Heart left ventricle (tissue), 16 donors: ENCODE results near the gene CAMTA1. TPM values are rescaled to one million over a fixed set of nuclear protein-coding genes. Genes with fewer than 3 reads are reported as not detected.

ENCODE experiments used
- ATAC-seq, 4 donors: fragments of 200-7000 bp; cut with Tn5 transposase; one replicate each; pipeline ENCODE4 v1.9.1; 2020 to 2022; ENCODE audit warnings: moderate library complexity in 4 of 4, mild to moderate bottlenecking in 3 of 4, moderate number of reproducible peaks in 1 of 4
- DNase-seq, 5 donors: peaks; one replicate each; pipeline ENCODE4 v3.0.0-alpha.2; 2020
- H3K27ac ChIP-seq, 12 donors: fragments of 200-600 bp; sonication (generic) in 4 of 12; one replicate each; pipeline versions ENCODE4 v1.5.0 to v1.8.0; 2016 to 2022; ENCODE audit warnings: mild to moderate bottlenecking in 2 of 12
- H3K27me3 ChIP-seq, 9 donors: fragments of 200-600 bp; sonication (generic) in 2 of 9; one replicate each; pipeline versions ENCODE4 v1.5.1 to v1.8.0; 2016 to 2022; ENCODE audit warnings: mild to moderate bottlenecking in 3 of 9
- H3K36me3 ChIP-seq, 9 donors: fragments of 200-600 bp; sonication (generic) in 2 of 9; one replicate each; pipeline versions ENCODE4 v1.5.0 to v1.8.0; 2018 to 2022; ENCODE audit warnings: mild to moderate bottlenecking in 2 of 9
- H3K4me1 ChIP-seq, 12 donors: fragments of 200-600 bp; sonication (generic) in 4 of 12; one replicate each; pipeline versions ENCODE4 v1.5.0 to v1.8.0; 2016 to 2022; ENCODE audit warnings: mild to moderate bottlenecking in 3 of 12
- H3K4me3 ChIP-seq, 12 donors: fragments of 200-600 bp; sonication (generic) in 4 of 12; one replicate each; pipeline versions ENCODE4 v1.5.0 to v1.8.0; 2017 to 2022; ENCODE audit warnings: mild to moderate bottlenecking in 9 of 12, moderate library complexity in 4 of 12
- H3K9me3 ChIP-seq, 12 donors: fragments of 200-600 bp; sonication (generic) in 4 of 12; one replicate each; pipeline versions ENCODE4 v1.5.0 to v1.8.0; 2016 to 2022; ENCODE audit warnings: mild to moderate bottlenecking in 1 of 12
- CTCF ChIP-seq, 12 donors: fragments of 200-600 bp; sonication (generic) in 4 of 12; IDR thresholded peaks; one replicate each; pipeline versions ENCODE4 v1.5.0 to v1.8.0; 2018 to 2022; ENCODE audit warnings: antibody characterized with exemption in 12 of 12, mild to moderate bottlenecking in 5 of 12
- POLR2A ChIP-seq, 2 donors: fragments of 450-650 bp; IDR thresholded peaks; one replicate each; pipeline ENCODE4 v1.6.1; 2017; ENCODE audit warnings: antibody characterized with exemption in 2 of 2, mild to moderate bottlenecking in 2 of 2, moderate library complexity in 2 of 2
- WGBS, 4 donors: extraction: QIAGEN DNeasy Blood & Tissue Kit in 2 of 4; methylation state at CpG; one replicate each; pipeline versions ENCODE4 v1.1.5 to v1.1.7; 2013 to 2018; 5-methylcytosine and 5-hydroxymethylcytosine counted together
- intact Hi-C, 10 donors: fragments of 100-400 bp; cut with DNase I; formaldehyde crosslinking; loops; one replicate each; pipeline versions ENCODE4 v1.11.1 to v1.14.2; 2022
- polyA plus RNA-seq, 2 donors: library from polyadenylated mRNA; stranded (reverse); fragments of 200-250 nt; gene quantifications; one replicate each; pipeline ENCODE4 v1.2.3, GENCODE V29; 2013
- total RNA-seq, 9 donors: library from RNA; depleted of rRNA in 2 of 9; stranded (reverse); fragments of >200 nt in 2 of 9; fragmentation: NEBNext Ultra II Directional in 3 of 9; extraction: Animal tissue kit (Norgen Biotek cat#: 25700) in 3 of 9; gene quantifications; one replicate each; pipeline versions ENCODE4 v1.1.0 to v1.2.4, GENCODE V29; 2016 to 2023
- donor health status: ischemic (EF 13 %, LVEDD 7.1; RV severe dilation, severe dysfunction).
- donor health status: healthy with polysubstance abuse.
- donor health status: DM: no; HTN: yes; CAD: no.
- donor health status: DM: no; HTN: no; CAD: no.
- donor health status: ischemic (EF 25% LVEDD 6.9; RV normal size, moderate dysfunction).
- donor health status: ischemic (EF 25% LVEDD 5.7; RV mildly dilated, moderate dysfunction).
- donor health status: healthy.
- donor health status: DM: yes; HTN: yes; CAD: no.
- donor health status: ischemic (EF 35%, LVEDD 5.7; RV mildly dilated, moderate dysfunction).
- donor health status: nonischemic (EF 11% LVEDD 7.7; RV severe dilation, severe dysfunction).
- donor health status: DM: yes; HTN: yes; CAD: no.
- donor health status: PGD.
- donor health status: ischemic (EF 29% LVEDD 5.4; RV normal size, mild dysfunction).
- donor health status: nonischemic (EF 23%, LVEDD 6.1; RV moderate dilation, normal function).

CAMTA1 gene
- total and polyA plus RNA-seq, 11 donors, result 114 to 303 (median 137) TPM

- Histone ChIP-seq H3K4me1 (peaks cover 0 to 24% (median 6%) of the 10 kb centered on the region in 12 donors), H3K27me3 (peaks cover 0 to 24% (median 0%) of the 10 kb centered on the region in 9 donors), H3K27ac (no peak overlapping the region), H3K4me3 (peak overlapping the region in 10 of 12 donors; percentile 30 to 69 (median 47)), H3K9me3 (no peaks in the 10 kb centered on the region), H3K36me3 (no peaks in the 10 kb centered on the region)
- DNase-seq, result peak in 2 of 5 donors; percentile 28 to 41
- 8 to 21% (median 12%) methylated on average over 28 to 60 of the region's 60 CpGs for WGBS, 4 donors
- no peak for TF ChIP-seq CTCF (IDR thresholded peaks at IDR 0.05)
- TF ChIP-seq POLR2A (IDR thresholded peaks at IDR 0.05), result no peak
- no peak for ATAC-seq
- intact Hi-C loops, result no loop called here
Observed at GRCh38 chr1:7703321-7704213, 918.3 kb downstream of the CAMTA1 start.

GRCh38 chr1:7704214-7705047 is 919.2 kb downstream of the CAMTA1 start:
- Histone ChIP-seq H3K9me3 (no peaks in the 10 kb centered on the region), H3K36me3 (no peaks in the 10 kb centered on the region), H3K27me3 (peaks cover 0 to 24% (median 0%) of the 10 kb centered on the region in 9 donors), H3K27ac (peak overlapping the region in 2 of 12 donors; percentile 45 to 62), H3K4me3 (peak overlapping the region in 11 of 12 donors; percentile 39 to 69 (median 59)), H3K4me1 (peaks cover 0 to 24% (median 6%) of the 10 kb centered on the region in 12 donors)
- intact Hi-C loops, result no loop called here
- TF ChIP-seq POLR2A (IDR thresholded peaks at IDR 0.05) (peak in 1 of 2 donors; percentile 34), CTCF (IDR thresholded peaks at IDR 0.05) (no peak)
- DNase-seq (peak; percentile 94 to 96 (median 95)), ATAC-seq (peak; percentile 100)
- 1 to 2% (median 1%) methylated on average over 22 to 151 of the region's 151 CpGs; no CpG with 5 or more reads in 1 of the 4 donors for WGBS, 4 donors

- Histone ChIP-seq H3K4me1 (peaks cover 0 to 24% (median 6%) of the 10 kb centered on the region in 12 donors), H3K36me3 (no peaks in the 10 kb centered on the region), H3K4me3 (peak overlapping the region in 11 of 12 donors; percentile 39 to 69 (median 59)), H3K27me3 (peaks cover 0 to 24% (median 0%) of the 10 kb centered on the region in 9 donors), H3K27ac (peak overlapping the region in 3 of 12 donors; percentile 34 to 62 (median 62)), H3K9me3 (no peaks in the 10 kb centered on the region)
- TF ChIP-seq POLR2A (IDR thresholded peaks at IDR 0.05) (no peak), CTCF (IDR thresholded peaks at IDR 0.05) (no peak)
- ATAC-seq, result no peak
- 4 to 6% (median 5%) methylated on average over 45 to 106 of the region's 106 CpGs for WGBS, 4 donors
- intact Hi-C loops, result no loop called here
- peak in 3 of 5 donors; percentile 42 to 59 (median 45) for DNase-seq
Observed at GRCh38 chr1:7705048-7705907, 920.0 kb downstream of the CAMTA1 start.
